ENCODE measurements around the gene AKR1D1. TPM values are rescaled to one million over a fixed set of nuclear protein-coding genes. Genes with fewer than 3 reads are reported as not detected.
"Not testable (repeated sequence)": the region's sequence is repeated elsewhere in the genome, so short reads cannot be mapped to it uniquely, and the experiment has no call there.

AKR1D1 gene
- total RNA-seq, 2 experiments from 2014 or later = not detected

DNA sequence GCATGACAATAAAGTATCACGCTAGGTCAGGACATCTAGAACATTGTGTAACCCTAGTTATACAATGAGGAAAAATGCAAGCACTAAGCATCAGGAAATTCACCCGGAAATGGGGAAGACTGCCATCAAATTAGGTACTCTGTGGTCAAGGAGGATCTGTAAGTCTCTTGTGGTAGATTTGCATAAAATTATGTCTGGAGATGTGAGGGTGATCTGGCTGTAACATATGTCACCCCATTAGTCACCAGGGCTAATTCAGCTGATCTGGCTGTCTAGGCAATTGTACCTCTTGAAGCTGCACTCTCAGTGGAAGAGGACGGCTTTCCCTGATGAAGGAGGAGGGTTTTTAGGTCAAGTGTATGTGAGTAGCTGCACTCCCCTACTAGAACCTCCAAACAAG lies 14.8 kb downstream of the AKR1D1 start:
- no peak overlapping the region for H3K27ac ChIP-seq (ENCODE audit: low read depth, low read length, poor library complexity, severe bottlenecking)
- BruUV-seq (replicated peaks) = no TSS peak
- no peaks in the 10 kb centered on the region for H4K20me1 ChIP-seq (ENCODE audit: insufficient read depth, low read length)
- H3K36me3 ChIP-seq (ENCODE audit: insufficient read depth, low read length) = no peaks in the 10 kb centered on the region
- H2AFZ ChIP-seq (ENCODE audit: low read length) = no peak overlapping the region
- H3K4me3 ChIP-seq (ENCODE audit: low read depth, low read length, poor library complexity, severe bottlenecking) = no peak overlapping the region
- no peak for DNase-seq (ENCODE audit: low spot score)
- H3K4me2 ChIP-seq (ENCODE audit: low read length) = no peak overlapping the region
- H3K79me2 ChIP-seq (ENCODE audit: insufficient read depth, low read depth, low read length) = no peaks in the 10 kb centered on the region
- no peaks in the 10 kb centered on the region for H3K9me2 ChIP-seq (ENCODE audit: insufficient read depth, low read length)
- TF ChIP-seq EZH2phosphoT487 (IDR thresholded peaks at IDR 0.05; ENCODE audit: borderline replicate concordance, low read depth, low read length) = no peak
- TF ChIP-seq, protein P1, sequence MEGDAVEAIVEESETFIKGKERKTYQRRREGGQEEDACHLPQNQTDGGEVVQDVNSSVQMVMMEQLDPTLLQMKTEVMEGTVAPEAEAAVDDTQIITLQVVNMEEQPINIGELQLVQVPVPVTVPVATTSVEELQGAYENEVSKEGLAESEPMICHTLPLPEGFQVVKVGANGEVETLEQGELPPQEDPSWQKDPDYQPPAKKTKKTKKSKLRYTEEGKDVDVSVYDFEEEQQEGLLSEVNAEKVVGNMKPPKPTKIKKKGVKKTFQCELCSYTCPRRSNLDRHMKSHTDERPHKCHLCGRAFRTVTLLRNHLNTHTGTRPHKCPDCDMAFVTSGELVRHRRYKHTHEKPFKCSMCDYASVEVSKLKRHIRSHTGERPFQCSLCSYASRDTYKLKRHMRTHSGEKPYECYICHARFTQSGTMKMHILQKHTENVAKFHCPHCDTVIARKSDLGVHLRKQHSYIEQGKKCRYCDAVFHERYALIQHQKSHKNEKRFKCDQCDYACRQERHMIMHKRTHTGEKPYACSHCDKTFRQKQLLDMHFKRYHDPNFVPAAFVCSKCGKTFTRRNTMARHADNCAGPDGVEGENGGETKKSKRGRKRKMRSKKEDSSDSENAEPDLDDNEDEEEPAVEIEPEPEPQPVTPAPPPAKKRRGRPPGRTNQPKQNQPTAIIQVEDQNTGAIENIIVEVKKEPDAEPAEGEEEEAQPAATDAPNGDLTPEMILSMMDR (conservative IDR thresholded peaks at IDR 0.05; ENCODE audit: low read length) = no peak
- CTCF ChIA-PET (ENCODE audit: unreplicated experiment) = no interaction called here
- no peaks in the 10 kb centered on the region for H3K9me3 ChIP-seq (ENCODE audit: low read length)
- POLR2A ChIA-PET = no interaction called here
- intact Hi-C loops (cut with micrococcal nuclease; ENCODE audit: unreplicated experiment) = no loop called here
- no peaks in the 10 kb centered on the region for H3K4me1 ChIP-seq (ENCODE audit: insufficient read depth, low read length, poor library complexity, severe bottlenecking)

DNA sequence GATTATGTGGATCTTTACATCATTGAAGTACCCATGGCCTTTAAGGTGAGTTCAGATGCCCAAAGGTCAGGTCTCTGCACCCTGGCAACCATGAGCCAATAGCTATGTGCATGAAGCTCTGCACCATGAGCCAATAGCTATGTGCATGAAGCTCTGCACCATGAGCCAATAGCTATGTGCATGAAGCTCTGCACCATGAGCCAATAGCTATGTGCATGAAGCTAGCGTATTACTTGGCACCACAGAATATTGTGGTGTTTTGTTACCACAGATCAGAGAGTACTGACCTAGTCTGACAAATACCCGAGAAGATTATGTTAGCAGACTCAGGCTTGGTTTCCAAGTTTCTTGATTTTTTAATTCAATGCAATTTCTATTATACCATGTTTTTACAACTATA lies 15.6 kb downstream of the AKR1D1 start:
- intact Hi-C loops (cut with micrococcal nuclease; ENCODE audit: unreplicated experiment) = not testable (repeated sequence)

DNA sequence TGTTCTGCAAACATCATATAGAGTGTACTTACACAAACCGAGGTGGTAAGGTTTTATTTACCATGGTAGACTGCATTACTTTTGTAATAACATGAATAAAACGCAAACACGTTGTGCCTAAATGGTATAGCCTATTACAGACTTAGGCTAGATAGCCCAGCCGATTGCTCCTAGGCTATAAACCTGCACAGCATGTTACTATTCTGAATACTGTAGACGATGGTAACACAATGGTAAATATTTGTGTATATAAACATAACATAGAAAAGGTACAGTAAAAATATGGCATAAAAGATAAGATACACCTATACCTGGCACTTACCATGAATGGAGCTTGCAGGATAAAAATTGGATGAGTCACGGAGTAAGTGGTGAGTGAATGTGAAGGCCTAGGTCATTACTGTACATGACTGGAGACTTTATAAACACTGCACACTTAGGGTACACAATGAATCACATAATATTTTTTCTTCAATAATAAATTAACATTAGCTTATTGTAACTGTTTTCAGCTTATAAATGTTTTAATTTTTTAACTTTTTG lies 16.3 kb downstream of the AKR1D1 start:
- no peaks in the 10 kb centered on the region for H3K79me2 ChIP-seq (ENCODE audit: insufficient read depth, low read depth, low read length)
- H3K4me3 ChIP-seq (ENCODE audit: low read depth, low read length, poor library complexity, severe bottlenecking) = no peak overlapping the region
- no peak for DNase-seq (ENCODE audit: low spot score)
- TF ChIP-seq EZH2phosphoT487 (IDR thresholded peaks at IDR 0.05; ENCODE audit: borderline replicate concordance, low read depth, low read length) = no peak
- TF ChIP-seq, protein P1 (conservative IDR thresholded peaks at IDR 0.05; ENCODE audit: low read length) = no peak
- intact Hi-C loops (cut with micrococcal nuclease; ENCODE audit: unreplicated experiment) = no loop called here
- no peak overlapping the region for H3K4me2 ChIP-seq (ENCODE audit: low read length)
- CTCF ChIA-PET (ENCODE audit: unreplicated experiment) = no interaction called here
- H3K9me2 ChIP-seq (ENCODE audit: insufficient read depth, low read length) = no peaks in the 10 kb centered on the region
- no peak overlapping the region for H3K27ac ChIP-seq (ENCODE audit: low read depth, low read length, poor library complexity, severe bottlenecking)
- no peaks in the 10 kb centered on the region for H4K20me1 ChIP-seq (ENCODE audit: insufficient read depth, low read length)
- no peaks in the 10 kb centered on the region for H3K4me1 ChIP-seq (ENCODE audit: insufficient read depth, low read length, poor library complexity, severe bottlenecking)
- POLR2A ChIA-PET = interaction anchor here (0.6 kb wide), 1 partner anchor 48 kb away, joined by 3 read pairs; no protein-coding TSS in a partner anchor
- H2AFZ ChIP-seq (ENCODE audit: low read length) = no peak overlapping the region
- H3K9me3 ChIP-seq (ENCODE audit: low read length) = no peaks in the 10 kb centered on the region
- no TSS peak for BruUV-seq (replicated peaks)
- no peaks in the 10 kb centered on the region for H3K36me3 ChIP-seq (ENCODE audit: insufficient read depth, low read length)

More for the DNA sequence above, 15.6 kb downstream of the AKR1D1 start:
- H3K9me2 ChIP-seq (ENCODE audit: insufficient read depth, low read length); H4K20me1 ChIP-seq (ENCODE audit: insufficient read depth, low read length); DNase-seq (ENCODE audit: low spot score); BruUV-seq (replicated peaks); H3K79me2 ChIP-seq (ENCODE audit: insufficient read depth, low read depth, low read length); H3K4me1 ChIP-seq (ENCODE audit: insufficient read depth, low read length, poor library complexity, severe bottlenecking); H3K4me2 ChIP-seq (ENCODE audit: low read length); H3K27ac ChIP-seq (ENCODE audit: low read depth, low read length, poor library complexity, severe bottlenecking); H2AFZ ChIP-seq (ENCODE audit: low read length); POLR2A ChIA-PET; H3K9me3 ChIP-seq (ENCODE audit: low read length); H3K4me3 ChIP-seq (ENCODE audit: low read depth, low read length, poor library complexity, severe bottlenecking); H3K36me3 ChIP-seq (ENCODE audit: insufficient read depth, low read length); CTCF ChIA-PET (ENCODE audit: unreplicated experiment): not testable (repeated sequence)
